Measurements from ENCODE around the gene SRRM4. TPM values are rescaled to one million over a fixed set of nuclear protein-coding genes. Genes with fewer than 3 reads are reported as not detected.

Gene SRRM4
- total RNA-seq, 1 experiment from 2014 or later: not detected

DNA sequence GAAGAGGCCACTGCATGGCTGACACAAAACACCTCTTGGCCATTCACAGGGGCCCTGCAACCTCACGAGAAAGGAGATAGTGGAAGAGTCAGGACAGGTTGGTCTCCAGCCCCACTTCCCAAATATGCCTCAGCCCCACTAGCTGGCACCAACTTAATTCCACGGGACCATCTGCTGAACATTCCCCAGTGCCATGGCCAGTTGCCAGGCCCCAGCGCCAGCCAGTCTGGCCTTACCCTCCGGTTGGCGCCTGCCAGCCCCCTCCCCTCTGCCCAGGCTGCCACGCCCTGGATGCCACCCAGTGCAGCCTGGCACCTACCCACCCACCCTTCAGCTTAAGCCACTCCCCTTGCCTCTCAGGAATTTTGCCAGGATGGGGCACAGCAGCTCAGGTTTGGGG lies 176.2 kb downstream of the SRRM4 start:
- H3K79me2 ChIP-seq (ENCODE audit: low read depth): no peaks in the 10 kb centered on the region
- no peak overlapping the region for H3K4me2 ChIP-seq
- H3K4me3 ChIP-seq: no peak overlapping the region
- no peaks in the 10 kb centered on the region for H4K20me1 ChIP-seq (ENCODE audit: insufficient read depth)
- intact Hi-C loops (cut with micrococcal nuclease; ENCODE audit: unreplicated experiment): no loop called here
- no peaks in the 10 kb centered on the region for H3K9me2 ChIP-seq (ENCODE audit: insufficient read depth)
- no peaks in the 10 kb centered on the region for H3K36me3 ChIP-seq (ENCODE audit: low read depth)
- H3K27ac ChIP-seq: no peak overlapping the region
- H3K27me3 ChIP-seq (ENCODE audit: insufficient read depth, low read depth): no peaks in the 10 kb centered on the region
- H3K4me1 ChIP-seq (replicated peaks; ENCODE audit: insufficient read depth): no peaks in the 10 kb centered on the region
- BruUV-seq (replicated peaks): no TSS peak
- ChIA-PET CTCF (no interaction called here), POLR2A (ENCODE audit: unreplicated experiment) (no interaction called here)
- H3F3A ChIP-seq (ENCODE audit: insufficient read depth, low read depth): no peaks in the 10 kb centered on the region
- no peak for DNase-seq
- H3K9me3 ChIP-seq (ENCODE audit: insufficient read depth, low read depth): no peaks in the 10 kb centered on the region
- no peak overlapping the region for H2AFZ ChIP-seq
- TF ChIP-seq EZH2 (IDR thresholded peaks at IDR 0.05; ENCODE audit: low read depth): no peak
- TF ChIP-seq, protein P1, sequence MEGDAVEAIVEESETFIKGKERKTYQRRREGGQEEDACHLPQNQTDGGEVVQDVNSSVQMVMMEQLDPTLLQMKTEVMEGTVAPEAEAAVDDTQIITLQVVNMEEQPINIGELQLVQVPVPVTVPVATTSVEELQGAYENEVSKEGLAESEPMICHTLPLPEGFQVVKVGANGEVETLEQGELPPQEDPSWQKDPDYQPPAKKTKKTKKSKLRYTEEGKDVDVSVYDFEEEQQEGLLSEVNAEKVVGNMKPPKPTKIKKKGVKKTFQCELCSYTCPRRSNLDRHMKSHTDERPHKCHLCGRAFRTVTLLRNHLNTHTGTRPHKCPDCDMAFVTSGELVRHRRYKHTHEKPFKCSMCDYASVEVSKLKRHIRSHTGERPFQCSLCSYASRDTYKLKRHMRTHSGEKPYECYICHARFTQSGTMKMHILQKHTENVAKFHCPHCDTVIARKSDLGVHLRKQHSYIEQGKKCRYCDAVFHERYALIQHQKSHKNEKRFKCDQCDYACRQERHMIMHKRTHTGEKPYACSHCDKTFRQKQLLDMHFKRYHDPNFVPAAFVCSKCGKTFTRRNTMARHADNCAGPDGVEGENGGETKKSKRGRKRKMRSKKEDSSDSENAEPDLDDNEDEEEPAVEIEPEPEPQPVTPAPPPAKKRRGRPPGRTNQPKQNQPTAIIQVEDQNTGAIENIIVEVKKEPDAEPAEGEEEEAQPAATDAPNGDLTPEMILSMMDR (conservative IDR thresholded peaks at IDR 0.05): no peak

DNA sequence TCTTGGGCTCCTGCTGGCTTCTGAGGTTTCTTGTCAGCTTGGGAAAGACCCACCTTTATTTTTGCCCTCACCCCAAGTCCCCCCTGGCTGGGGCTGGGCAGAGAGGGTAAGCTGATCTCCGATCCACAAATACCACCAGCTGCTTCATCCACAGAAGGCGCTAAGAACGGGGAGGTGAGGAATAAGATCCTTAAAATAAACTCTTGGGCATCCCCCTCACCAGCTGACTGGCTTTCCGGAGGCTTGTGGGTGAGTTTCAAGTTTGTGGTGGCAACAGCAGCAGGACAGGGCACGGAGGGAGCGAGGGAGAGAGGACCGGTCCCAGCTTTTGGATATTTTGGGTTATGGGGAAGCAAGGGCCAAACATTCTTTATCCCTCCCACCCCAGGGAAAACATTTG lies 176.6 kb downstream of the SRRM4 start:
- no TSS peak for BruUV-seq (replicated peaks)
- no peaks in the 10 kb centered on the region for H3K9me2 ChIP-seq (ENCODE audit: insufficient read depth)
- H4K20me1 ChIP-seq (ENCODE audit: insufficient read depth): no peaks in the 10 kb centered on the region
- no peaks in the 10 kb centered on the region for H3K36me3 ChIP-seq (ENCODE audit: low read depth)
- H3K9me3 ChIP-seq (ENCODE audit: insufficient read depth, low read depth): no peaks in the 10 kb centered on the region
- no peak overlapping the region for H3K4me3 ChIP-seq
- TF ChIP-seq, protein P1 (conservative IDR thresholded peaks at IDR 0.05): no peak
- TF ChIP-seq EZH2 (IDR thresholded peaks at IDR 0.05; ENCODE audit: low read depth): no peak
- DNase-seq: no peak
- H3K27me3 ChIP-seq (ENCODE audit: insufficient read depth, low read depth): no peaks in the 10 kb centered on the region
- H3K4me2 ChIP-seq: no peak overlapping the region
- H2AFZ ChIP-seq: no peak overlapping the region
- ChIA-PET CTCF (no interaction called here), POLR2A (ENCODE audit: unreplicated experiment) (no interaction called here)
- no peaks in the 10 kb centered on the region for H3K4me1 ChIP-seq (replicated peaks; ENCODE audit: insufficient read depth)
- no peak overlapping the region for H3K27ac ChIP-seq
- intact Hi-C loops (cut with micrococcal nuclease; ENCODE audit: unreplicated experiment): no loop called here
- no peaks in the 10 kb centered on the region for H3K79me2 ChIP-seq (ENCODE audit: low read depth)
- no peaks in the 10 kb centered on the region for H3F3A ChIP-seq (ENCODE audit: insufficient read depth, low read depth)

GRCh38 chr12:119158402-119158801 lies 177.1 kb downstream of the SRRM4 start:
- ChIA-PET CTCF (no interaction called here), POLR2A (ENCODE audit: unreplicated experiment) (no interaction called here)
- no peaks in the 10 kb centered on the region for H3K79me2 ChIP-seq (ENCODE audit: low read depth)
- H3K9me3 ChIP-seq (ENCODE audit: insufficient read depth, low read depth): no peaks in the 10 kb centered on the region
- no peaks in the 10 kb centered on the region for H3K27me3 ChIP-seq (ENCODE audit: insufficient read depth, low read depth)
- intact Hi-C loops (cut with micrococcal nuclease; ENCODE audit: unreplicated experiment): no loop called here
- no peaks in the 10 kb centered on the region for H3F3A ChIP-seq (ENCODE audit: insufficient read depth, low read depth)
- H2AFZ ChIP-seq: no peak overlapping the region
- H3K36me3 ChIP-seq (ENCODE audit: low read depth): no peaks in the 10 kb centered on the region
- H4K20me1 ChIP-seq (ENCODE audit: insufficient read depth): no peaks in the 10 kb centered on the region
- no peaks in the 10 kb centered on the region for H3K4me1 ChIP-seq (replicated peaks; ENCODE audit: insufficient read depth)
- no peak overlapping the region for H3K4me2 ChIP-seq
- H3K4me3 ChIP-seq: no peak overlapping the region
- H3K9me2 ChIP-seq (ENCODE audit: insufficient read depth): no peaks in the 10 kb centered on the region
- DNase-seq: no peak
- BruUV-seq (replicated peaks): no TSS peak
- H3K27ac ChIP-seq: no peak overlapping the region
- no peak for TF ChIP-seq EZH2 (IDR thresholded peaks at IDR 0.05; ENCODE audit: low read depth)
- TF ChIP-seq, protein P1 (conservative IDR thresholded peaks at IDR 0.05): no peak

Measured in PC-9 (cell line).